GM18858 (cell line): ENCODE results near the gene PRKG1.

ENCODE experiments used
- ATAC-seq: cut with Tn5 transposase; IDR thresholded peaks from one replicate; pipeline ENCODE4 v1.9.1; 2021; ENCODE audit not compliant: unreplicated experiment

The PRKG1 gene

DNA sequence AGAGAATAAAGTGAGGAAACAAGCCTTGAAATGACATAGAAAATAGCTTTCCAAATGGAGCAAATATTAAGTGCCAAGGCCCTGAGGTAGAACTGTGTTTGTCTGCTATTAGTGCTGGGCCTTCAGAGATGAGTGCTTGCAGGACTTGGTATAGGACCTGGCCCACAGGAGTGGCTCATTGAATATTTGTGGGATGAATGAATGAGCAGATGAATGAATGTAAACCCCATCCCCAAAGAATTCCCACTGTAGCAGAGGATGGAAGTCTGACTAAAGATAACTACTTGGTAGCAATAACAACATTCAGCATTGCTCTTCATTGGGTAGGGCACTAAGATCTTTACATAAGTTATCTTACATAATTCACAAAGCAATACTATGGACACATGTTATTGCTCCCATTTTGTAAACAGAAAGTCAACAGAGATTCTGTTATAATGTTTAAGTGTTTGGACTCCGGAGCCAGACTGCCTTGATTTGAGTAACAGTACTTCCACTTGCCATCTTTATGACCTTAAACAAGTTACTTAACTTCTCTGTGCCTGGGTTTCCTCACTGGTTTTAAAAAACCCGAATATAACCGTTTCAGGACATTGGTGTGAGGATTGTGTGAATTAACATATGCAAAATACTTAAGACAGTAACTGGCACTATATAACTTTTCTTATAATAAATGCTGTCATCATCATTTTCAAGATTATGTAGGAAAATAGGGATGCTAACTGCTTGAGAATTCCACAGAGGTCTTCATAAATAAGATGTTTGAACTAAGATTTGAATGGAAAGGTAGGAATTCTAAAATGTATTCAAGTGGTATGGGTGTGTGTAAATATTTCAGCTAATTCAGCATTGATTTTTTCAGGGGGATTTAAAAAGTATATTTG lies 141.9 kb downstream of the PRKG1 start:
- ATAC-seq = no peak

DNA sequence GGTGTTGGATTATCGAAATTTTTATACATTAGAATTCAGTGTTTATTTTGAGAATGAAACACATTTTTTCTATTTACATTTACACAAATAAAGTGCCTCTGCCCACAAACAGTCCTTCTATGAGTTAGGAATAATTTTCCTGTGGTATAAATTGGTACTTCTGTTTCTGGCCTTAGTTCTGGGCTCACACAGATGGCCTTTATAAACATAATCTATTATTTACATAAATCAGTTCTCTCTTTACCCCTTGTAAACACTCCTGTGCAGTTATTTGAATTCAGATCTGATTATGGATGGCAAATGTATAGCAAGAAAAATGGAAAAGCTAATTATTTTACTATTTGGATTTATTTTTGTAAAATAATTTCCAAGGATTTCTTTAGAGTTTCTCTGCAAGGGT lies 143.2 kb downstream of the PRKG1 start:
- ATAC-seq = no peak

DNA sequence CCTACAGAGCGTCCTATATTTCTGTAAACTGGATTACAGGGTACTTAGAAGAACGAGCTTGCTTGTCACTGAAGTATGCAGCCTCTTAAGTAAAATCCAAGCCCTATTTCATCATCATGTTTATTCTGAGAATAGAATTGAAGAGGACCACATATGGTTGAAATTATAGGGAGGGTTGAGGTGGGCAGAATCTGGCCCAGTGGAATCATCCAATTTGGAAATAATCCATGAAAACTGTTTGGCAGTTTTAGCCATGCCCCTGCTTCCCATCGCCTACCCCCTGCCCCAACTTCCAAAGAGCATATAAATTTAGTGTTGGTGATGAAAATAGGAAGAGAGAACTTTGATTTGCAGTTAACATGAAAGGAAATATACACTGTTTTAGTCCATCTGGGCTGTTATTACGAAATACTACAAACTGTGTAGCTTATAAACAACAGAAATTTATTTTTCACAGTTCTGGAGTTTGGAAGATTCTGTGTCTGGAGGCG lies 150.4 kb downstream of the PRKG1 start:
- no peak for ATAC-seq

DNA sequence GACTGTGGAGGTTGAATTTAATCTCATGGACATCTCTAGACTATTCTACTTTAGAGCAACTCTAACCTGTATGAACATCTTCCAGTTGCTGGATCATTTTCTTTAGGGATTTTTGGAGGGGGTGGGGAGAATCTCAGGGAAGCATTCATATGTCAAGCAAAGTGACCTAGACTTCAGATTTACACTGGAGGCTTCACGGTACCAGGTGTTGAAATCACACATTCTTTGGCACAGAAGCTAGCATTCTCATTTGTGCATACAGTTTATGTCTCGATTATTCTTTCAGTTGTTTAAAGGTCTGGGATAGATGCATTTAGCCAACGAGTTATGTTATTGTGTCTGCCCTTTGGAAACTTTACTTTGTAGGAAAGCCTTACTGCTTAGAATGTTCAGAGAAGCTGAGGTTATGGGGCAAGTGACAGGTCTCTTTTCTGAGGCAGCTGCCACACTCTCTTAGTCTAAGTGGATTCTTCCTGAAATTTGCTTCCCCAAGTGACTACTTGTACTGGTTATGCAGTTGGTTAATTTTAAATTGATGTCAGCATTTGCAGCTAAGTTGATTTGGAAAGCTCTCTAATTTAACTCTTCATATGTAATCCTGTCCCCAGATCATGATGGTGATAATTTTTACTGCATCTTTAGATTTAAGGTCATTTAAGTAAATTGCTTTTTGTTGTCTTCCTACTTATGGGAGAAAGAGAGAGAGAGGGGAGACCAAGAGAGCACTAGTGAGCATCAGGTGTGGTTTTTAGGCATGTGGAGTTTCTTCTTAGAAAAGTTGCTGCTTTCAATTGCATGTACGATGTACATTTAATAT lies 153.8 kb downstream of the PRKG1 start:
- ATAC-seq = no peak

DNA sequence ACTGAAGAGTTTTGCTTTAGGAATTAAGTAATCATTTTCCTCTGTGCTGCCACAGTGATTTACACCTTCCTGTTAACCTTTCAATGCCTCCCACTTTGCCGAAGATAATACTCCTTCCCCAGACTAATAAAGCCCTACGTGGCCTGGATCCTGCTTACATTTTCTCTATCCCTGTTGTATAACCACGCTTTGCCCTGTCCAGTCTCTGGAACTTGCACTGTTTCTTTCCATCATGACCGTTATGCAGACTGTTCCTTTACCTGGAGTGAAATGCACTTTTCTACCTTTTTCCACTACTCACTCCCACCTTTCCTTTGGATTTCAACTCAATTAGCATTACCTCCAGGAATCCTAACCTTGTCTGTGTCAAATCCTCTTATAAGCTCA lies 154.4 kb downstream of the PRKG1 start:
- no peak for ATAC-seq

DNA sequence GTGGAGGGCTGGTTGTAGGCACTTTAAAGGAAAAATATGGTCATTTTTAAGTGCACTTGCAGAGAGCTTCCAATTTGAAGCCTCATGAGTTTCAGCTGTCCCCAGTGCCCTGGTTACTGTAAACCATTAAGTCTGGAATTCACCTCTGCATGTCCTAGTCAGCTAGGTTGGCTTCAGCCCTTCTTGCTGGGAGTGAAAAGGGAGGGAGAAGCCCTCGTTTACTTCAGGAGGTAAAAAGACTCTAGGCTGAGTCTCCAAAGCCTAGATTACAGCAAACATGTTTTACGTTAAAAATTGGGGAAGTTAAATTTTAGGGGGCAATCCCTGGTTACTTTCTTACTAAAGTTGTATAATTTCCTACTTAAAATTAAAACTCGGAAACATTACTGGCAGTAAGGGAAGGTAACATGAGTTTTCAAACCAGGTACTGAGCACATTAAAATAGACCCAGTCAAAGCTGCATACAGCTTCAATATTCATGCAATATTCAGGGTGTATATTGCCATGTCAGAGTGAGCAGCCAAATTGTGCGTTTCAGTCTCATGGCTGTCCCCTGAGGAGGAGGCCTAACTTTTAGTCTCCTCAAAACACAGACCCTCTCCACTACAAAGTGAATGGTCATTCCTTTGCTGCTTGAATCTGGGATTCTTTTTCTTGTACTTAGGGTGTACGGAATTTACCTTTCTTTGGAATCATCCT lies 156.7 kb downstream of the PRKG1 start:
- ATAC-seq = no peak

DNA sequence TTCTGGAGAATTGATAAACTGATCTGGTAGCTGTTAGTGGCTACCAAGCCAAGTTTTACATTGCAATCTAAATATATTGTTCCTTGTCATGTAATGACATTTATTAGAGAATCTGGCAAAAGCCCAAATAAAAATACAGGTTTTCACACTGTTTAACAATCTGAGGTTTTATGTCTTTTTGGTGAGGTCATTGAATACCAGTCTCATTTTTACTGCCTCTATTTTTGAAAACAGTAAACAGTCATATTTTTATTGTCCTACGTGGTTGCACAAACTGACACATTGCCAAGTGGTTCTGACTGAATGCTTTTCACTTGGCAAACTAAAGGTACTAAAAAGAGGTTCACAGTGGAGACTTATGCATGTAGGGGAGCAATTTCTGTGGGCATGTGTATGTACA lies 157.5 kb downstream of the PRKG1 start:
- ATAC-seq = no peak

DNA sequence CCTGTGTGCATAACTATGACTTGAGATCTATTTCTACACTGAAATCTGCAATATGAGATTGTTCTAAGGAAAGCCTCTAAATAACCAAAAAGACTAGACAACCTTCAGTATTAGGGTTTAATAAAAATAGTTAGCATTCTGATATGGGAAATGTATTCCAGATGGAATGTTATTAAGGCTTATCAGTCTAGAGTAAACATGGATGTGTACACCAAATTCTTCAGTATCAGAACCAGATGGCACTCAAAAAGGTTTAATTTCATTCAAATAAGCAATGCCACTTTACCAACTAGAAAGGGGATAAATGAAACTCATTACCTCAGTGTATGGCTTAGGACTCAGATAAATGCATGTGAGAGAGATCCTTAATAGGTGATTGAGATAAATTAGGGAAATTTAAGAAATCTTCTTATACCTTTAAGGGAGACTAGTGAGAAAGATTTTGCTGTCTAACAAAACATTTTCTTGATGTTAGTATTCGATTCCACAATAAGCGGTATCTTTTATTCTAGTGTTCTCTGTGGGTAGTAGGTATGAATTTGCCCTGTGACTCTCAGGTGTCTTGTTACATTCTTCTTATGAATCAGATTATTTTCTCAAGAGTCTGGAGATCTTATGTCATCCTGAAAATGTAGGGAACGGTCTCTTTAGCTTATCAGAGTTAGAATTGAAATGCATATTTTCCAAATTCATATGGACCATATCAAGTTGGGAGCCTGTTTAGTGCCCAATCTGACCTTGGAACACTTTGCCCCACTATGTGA lies 159.2 kb downstream of the PRKG1 start:
- no peak for ATAC-seq

DNA sequence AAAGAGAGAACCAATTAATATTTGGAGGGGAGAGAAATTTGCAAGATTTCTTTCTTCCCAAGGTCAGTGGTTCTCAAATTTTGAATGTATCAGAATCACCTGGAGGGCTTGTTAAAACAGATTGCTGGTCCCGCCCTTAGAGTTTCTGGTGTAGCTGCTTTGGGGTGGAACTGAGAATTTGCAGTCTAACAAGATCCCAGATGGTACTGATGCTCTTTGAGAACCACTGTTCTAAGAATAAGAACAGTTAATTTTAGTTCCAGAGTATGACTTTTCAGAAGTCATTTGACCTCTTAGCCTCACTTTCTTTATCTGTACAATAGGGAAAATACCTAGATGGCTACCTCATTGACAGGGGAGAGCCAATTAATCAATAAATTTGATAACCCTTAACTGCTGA lies 161.6 kb downstream of the PRKG1 start:
- no peak for ATAC-seq

DNA sequence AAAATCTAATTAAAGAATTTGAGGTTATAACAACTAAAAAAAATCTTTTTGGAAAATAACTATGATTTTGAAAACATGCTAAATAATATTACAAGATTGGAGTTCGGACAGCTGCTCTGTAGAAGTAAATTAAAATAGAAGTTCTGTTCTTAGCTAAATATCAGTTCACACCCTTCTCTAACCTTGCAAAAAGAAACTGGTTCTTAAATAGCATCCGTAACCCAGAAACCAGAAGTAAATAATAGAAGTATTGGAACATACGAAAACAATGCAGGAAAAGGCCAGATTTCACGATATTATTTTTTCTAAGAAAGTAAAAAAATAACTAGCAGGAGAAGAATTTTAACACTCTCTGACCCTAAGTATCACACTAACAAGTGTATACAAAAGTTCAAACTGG lies 164.7 kb downstream of the PRKG1 start:
- ATAC-seq = no peak

DNA sequence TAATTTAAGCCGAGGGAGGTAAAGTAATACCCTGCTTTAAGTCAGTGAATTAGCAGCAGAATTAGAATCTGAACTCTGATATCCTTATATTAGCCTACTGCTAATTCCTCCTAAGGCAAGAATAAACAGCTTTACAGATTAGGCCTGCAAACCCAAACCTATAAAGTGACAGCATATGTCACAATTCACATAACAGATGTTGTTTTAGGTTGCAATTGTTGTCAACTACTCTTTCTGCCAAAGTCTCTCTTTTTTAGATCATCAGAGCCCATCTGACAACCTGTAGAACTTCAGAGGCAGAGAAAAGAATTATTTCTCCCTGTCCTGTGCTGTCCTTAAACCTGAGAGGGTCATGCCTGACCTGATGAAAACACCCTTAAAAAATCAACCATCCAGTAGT lies 167.2 kb downstream of the PRKG1 start:
- ATAC-seq = no peak

DNA sequence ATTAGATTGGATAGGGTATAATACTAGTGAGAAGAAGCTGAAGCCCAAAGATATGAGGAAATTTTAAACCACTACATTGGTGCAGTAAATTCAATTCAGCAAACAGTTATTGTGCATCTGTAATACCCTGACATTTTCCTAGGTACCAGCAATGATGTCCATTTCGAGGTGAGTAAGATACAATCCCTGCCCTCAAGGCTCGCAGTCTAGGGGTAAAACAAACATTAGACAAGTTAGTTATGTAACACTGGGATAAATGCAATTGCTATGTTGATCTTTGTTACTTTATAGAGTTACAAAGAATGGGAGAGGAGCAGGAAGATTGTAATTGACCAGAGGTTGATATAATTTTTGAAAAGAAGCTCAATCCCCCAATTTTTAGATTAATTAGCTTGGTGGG lies 168.1 kb downstream of the PRKG1 start:
- ATAC-seq = no peak

DNA sequence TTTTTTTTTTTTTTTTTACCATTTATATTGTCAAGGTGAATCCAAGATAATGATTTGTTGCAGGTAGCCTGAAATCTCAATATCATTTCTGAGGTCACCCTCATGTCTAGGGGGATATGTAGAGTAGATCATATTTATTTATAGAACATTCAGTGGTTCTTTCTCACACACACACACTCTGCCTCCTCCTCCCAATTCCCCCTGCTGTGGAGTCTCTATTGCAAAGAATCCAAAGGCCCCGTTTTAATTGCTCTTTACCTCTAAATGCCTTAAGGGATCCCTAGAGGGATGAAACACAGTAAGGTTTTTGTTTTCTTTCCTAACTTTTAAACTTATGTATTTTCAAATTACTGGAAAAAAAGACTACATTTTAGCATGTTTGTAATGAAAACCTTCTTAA lies 170.0 kb downstream of the PRKG1 start:
- ATAC-seq = no peak

DNA sequence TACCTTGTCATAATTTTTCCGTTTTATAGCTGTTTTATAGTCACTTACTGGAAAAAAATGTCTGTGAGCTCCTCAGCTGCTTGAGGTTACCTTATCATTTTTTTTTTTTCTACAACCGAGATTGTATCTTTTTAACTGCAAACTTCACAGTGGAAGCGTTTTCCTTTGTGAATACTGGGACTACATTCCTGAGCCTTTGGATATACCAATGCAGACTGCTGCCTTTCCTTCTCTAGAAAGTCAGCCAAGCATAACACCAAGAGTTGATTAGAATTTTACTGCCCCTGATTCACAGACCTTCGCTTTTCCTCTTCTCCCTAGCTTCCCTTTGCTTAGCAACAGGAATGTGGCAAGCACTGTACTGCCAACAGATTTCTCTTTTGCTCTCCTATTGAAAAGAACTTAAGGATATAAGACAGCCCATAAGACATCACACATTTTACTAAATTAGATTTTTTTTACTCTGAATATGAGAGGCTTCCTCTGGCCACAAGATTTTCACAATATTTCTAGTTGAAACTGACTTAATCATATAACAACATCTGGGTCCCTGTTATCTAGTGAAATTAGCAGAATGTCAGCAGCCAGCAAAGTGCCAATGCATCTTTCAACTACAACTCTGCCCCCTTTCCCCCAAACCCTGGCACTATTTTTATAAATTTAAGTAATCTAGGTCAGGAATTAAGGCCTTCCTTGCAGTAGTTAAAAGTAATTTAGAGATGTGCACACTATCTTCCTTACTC lies 170.6 kb downstream of the PRKG1 start:
- ATAC-seq = no peak

DNA sequence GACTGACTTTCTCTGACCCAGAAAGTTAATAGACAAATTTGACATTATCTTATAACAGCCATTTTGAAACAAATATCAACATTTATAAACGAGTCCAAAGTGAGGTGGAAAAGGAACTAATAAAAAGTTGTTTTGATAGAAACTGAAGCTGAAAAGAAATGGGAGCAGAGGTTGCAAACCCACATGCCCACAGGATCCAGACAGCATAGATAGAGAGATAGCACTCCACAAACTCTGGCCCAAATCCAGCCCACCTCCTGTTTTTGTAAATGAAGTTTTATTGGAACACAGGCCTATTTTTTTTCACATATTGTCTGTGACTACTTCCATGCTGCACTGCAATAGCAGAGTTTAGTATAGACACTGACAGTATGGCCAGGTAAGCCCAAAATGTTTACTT lies 171.9 kb downstream of the PRKG1 start:
- ATAC-seq = no peak

DNA sequence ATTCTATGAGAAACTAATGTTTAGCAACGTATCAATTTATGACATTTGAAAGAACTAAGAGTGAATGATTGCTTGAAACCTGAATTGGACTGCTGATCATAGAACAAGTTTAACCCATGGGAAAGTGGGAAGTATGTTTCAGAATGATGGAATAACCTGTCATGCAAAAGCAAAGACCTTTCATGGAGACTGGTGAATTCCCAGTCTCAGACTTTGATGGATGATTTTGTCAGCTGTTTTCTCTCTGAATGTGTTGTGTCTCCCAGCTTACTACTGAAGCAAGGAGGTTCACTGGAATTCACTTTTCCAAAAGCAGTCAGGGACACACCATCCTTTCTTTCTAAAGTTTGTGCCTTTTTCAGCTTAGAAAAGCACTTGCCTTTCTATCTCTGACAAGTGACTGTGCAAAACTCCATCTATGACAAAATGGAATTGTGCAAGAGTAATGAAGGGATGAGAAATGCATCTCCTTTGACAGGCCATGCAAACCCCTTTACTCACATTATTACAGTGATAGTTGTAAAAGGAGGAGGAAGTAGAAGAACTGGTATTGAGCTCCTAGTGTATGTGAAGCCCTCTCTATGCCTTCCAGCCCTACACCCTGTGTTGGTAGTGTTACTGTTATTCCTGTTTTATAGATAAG lies 176.1 kb downstream of the PRKG1 start:
- ATAC-seq = no peak

DNA sequence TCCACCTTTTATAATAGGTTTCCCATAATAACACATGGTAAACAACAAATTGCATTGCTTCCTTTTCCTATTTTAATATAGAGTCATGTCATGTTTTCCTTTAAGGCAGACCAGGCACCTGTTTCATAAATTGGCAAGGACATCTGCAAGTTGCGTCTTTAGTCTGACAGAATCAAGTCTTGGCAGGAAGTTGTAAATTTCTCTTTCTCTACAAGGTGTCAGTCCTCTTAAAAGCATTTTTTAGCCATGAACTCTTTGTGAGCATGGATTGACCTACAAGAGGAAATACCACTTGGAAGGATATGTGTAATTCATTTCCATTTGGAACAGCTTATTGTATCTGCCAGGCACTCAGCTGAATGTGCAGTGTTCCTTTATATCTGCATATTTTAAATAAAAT lies 176.8 kb downstream of the PRKG1 start:
- ATAC-seq = no peak

DNA sequence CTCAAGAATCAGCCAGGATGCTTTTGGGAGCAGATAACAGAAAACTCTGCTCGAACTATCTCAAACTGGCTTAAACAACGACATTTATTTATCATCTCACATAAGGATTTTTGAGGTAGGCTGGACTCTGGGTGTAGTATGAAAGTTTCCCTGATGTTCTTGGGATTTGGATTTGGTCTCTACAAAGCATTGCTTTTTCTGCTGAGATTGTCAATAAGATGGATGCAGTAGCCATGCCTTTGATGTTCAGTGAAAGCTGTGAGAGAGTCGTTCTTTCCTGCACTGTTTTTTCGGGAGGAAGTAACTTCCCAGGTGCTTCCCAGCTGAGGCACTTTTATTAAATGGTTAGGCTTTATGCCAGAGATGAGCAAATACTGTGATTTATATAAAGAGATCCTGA lies 181.1 kb downstream of the PRKG1 start:
- no peak for ATAC-seq

DNA sequence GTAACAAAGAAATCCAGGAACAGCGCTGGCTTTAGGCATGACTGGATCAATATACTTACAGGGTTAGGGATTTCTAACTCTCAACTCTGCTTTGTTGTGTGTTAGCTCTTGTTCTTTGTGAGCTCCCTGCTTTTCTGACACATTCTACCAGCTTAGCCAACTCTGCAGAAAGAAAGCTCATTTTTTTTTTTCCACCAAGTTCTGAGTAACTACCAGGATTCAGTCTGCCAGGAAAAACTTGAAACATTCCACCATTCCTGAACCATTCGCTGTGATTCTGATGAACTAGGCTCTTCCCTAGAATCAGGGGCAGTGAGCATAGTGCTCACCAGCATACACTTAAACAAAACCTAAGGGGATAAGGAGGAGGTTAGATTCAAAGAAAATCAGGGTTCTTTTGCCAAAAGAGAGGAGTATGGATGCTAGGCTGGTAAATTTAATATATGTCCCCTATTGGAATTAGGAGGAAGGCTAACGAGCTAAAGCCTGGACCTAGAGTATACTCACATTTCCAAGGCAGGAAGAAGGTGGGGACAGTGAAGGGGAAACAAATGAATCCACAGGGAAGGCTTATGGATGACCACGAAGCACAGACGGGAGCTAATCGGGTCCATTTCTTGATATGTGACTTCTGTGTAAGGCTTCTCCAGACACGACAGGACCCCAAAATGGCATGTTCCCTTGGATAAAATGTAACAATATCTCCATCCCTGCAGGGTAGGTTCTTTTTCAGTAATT lies 183.4 kb downstream of the PRKG1 start:
- ATAC-seq = no peak
